ENCODE data around the gene WDR55.

DNA sequence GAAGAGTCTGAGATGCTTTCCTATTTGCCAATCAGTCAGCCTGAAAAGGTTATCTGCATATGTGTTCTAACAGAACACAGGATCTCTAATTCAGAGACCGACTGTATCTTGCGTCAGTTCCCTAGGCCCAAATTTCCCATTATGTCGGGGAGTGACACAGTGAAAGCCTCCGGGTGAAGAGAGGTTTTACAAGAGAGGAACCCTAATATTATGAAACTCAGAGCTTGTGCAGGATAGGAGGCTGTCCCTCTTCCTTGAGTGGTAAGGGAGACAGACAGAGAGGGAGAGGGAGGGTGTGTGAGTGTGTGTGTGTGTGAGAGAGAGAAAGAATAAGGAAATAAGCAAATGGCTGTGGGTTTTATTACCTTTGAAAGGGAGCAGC, 33.7 kb upstream of the WDR55 start:
- TF ChIP-seq POLR2A (IDR thresholded peaks at IDR 0.05): no peak
- TF ChIP-seq CTCF (IDR thresholded peaks at IDR 0.05): no peak
- TF ChIP-seq POLR2AphosphoS5 (IDR thresholded peaks at IDR 0.05): no peak
- TF ChIP-seq EP300 (IDR thresholded peaks at IDR 0.05): no peak

Measured in stomach (tissue), 4 donors.